Psoas muscle (tissue), 8 donors: ENCODE measurements around the gene DONSON. TPM values are rescaled to one million over a fixed set of nuclear protein-coding genes. Genes with fewer than 3 reads are reported as not detected.
A peak's percentile ranks its signal among the peaks of the same experiment; 100 is the strongest.

Source experiments
- ATAC-seq, 4 donors: fragments of 200-7000 bp; cut with Tn5 transposase; one replicate each; pipeline ENCODE4 v1.9.1; 2020; ENCODE audit warnings: moderate library complexity in 3 of 4, mild to moderate bottlenecking in 2 of 4
- DNase-seq, 2 donors: peaks; one replicate each; pipeline ENCODE4 v3.0.0-alpha.2; 2020
- H3K27ac ChIP-seq: fragments of 200-600 bp; one replicate; pipeline ENCODE4 v1.8.0; 2022
- H3K27me3 ChIP-seq, 3 donors: fragments of 200-600 bp in 1 of 3; one replicate each; pipeline versions ENCODE4 v1.6.1 to v1.8.0; 2013 to 2022; ENCODE audit warnings: low read length in 2 of 3, mild to moderate bottlenecking in 2 of 3, moderate library complexity in 1 of 3; ENCODE audit not compliant: insufficient read depth in 3 of 3
- H3K36me3 ChIP-seq, 2 donors: fragments of 200-600 bp in 1 of 2; one replicate each; pipeline versions ENCODE4 v1.6.1 to v1.8.0; 2013 to 2022; ENCODE audit warnings: low read depth in 1 of 2, mild to moderate bottlenecking in 1 of 2, moderate library complexity in 1 of 2; ENCODE audit not compliant: insufficient read depth in 1 of 2
- H3K4me1 ChIP-seq: fragments of 200-600 bp; one replicate; pipeline ENCODE4 v1.8.0; 2022
- H3K4me3 ChIP-seq: fragments of 200-600 bp; one replicate; pipeline ENCODE4 v1.8.0; 2022; ENCODE audit warnings: mild to moderate bottlenecking
- H3K9me3 ChIP-seq: fragments of 200-600 bp; one replicate; pipeline ENCODE4 v1.8.0; 2022
- WGBS, 3 donors: extraction: QIAGEN DNeasy Blood & Tissue Kit; methylation state at CpG; one replicate each; pipeline versions ENCODE4 v1.1.6 to v1.1.7; 2013; 5-methylcytosine and 5-hydroxymethylcytosine counted together
- intact Hi-C, 2 donors: fragments of 100-400 bp; cut with DNase I; formaldehyde crosslinking; loops; one replicate each; pipeline versions ENCODE4 v1.11.0 to v1.14.2; 2022
- polyA plus RNA-seq, 3 donors: library from polyadenylated mRNA; stranded (reverse); fragments of 200-250 nt; gene quantifications; one replicate each; pipeline ENCODE4 v1.2.3, GENCODE V29; 2013
- total RNA-seq, 4 donors: library from RNA; stranded (reverse); fragmentation: NEBNext Ultra II Directional in 2 of 4; extraction: Animal tissue kit (Norgen Biotek cat#: 25700) in 2 of 4; gene quantifications; one replicate each; pipeline versions ENCODE4 v1.2.1 to v1.2.4, GENCODE V29; 2021 to 2023
- TF ChIP-seq, protein P1 (sequence below): fragments of 200-600 bp; IDR thresholded peaks from one replicate; pipeline ENCODE4 v1.8.0; 2022; ENCODE audit warnings: antibody characterized with exemption
- donor health status: healthy with polysubstance abuse.
- donor health status: DM: no; HTN: no; CAD: no; lungs with moderate emphysema.
- donor health status: Bipolar disorder and iron deficiency.
- donor health status: healthy.
- donor health status: DM: yes; HTN: yes; CAD: no.
- donor health status: DM: no; HTN: no; CAD: no.
- donor health status: DM: no; HTN: no; CAD: no.
- donor health status: DM: yes; HTN: yes; CAD: no.

The DONSON gene
- total and polyA plus RNA-seq, 7 donors, result 4.8 to 15.1 (median 5.4) TPM

GRCh38 chr21:33587792-33588484, 546 bp downstream of the DONSON start:
- Histone ChIP-seq H3K4me1 (peaks cover 14% of the 10 kb centered on the region), H3K4me3 (peak overlapping the region; percentile 88), H3K27me3 (no peaks in the 10 kb centered on the region), H3K36me3 (peaks cover 5 to 7% of the 10 kb centered on the region in 2 donors), H3K27ac (peak overlapping the region; percentile 84), H3K9me3 (no peaks in the 10 kb centered on the region)
- TF ChIP-seq, protein P1, sequence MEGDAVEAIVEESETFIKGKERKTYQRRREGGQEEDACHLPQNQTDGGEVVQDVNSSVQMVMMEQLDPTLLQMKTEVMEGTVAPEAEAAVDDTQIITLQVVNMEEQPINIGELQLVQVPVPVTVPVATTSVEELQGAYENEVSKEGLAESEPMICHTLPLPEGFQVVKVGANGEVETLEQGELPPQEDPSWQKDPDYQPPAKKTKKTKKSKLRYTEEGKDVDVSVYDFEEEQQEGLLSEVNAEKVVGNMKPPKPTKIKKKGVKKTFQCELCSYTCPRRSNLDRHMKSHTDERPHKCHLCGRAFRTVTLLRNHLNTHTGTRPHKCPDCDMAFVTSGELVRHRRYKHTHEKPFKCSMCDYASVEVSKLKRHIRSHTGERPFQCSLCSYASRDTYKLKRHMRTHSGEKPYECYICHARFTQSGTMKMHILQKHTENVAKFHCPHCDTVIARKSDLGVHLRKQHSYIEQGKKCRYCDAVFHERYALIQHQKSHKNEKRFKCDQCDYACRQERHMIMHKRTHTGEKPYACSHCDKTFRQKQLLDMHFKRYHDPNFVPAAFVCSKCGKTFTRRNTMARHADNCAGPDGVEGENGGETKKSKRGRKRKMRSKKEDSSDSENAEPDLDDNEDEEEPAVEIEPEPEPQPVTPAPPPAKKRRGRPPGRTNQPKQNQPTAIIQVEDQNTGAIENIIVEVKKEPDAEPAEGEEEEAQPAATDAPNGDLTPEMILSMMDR, result peak; percentile 14
- intact Hi-C loops, result loop anchor here in 1 of 2 donors (5.0 kb wide), 1 partner anchor 46 kb away; the partner anchor contains the start of genes GART and SON
- WGBS, 3 donors, result 1 to 2% (median 1%) methylated on average over 45 to 57 of the region's 57 CpGs
- peak; percentile 3 to 29 (median 14) for ATAC-seq
- DNase-seq, result peak; percentile 49 to 64

GRCh38 chr21:33586927-33587326, 1.6 kb downstream of the DONSON start:
- H3K36me3 ChIP-seq, result peaks cover 5 to 16% of the 10 kb centered on the region in 2 donors
- 79 to 85% (median 82%) methylated on average over 6 of the region's 6 CpGs for WGBS, 3 donors
- ATAC-seq (no peak), DNase-seq (no peak)
- no peaks in the 10 kb centered on the region for H3K27me3 ChIP-seq
- intact Hi-C loops, result loop anchor here in 1 of 2 donors (5.0 kb wide), 1 partner anchor 45 kb away; the partner anchor contains the start of genes GART and SON
- H3K27ac ChIP-seq, result no peak overlapping the region
- TF ChIP-seq, protein P1, result no peak
- H3K4me3 ChIP-seq, result no peak overlapping the region
- peaks cover 14% of the 10 kb centered on the region for H3K4me1 ChIP-seq
- H3K9me3 ChIP-seq, result no peaks in the 10 kb centered on the region

DNA sequence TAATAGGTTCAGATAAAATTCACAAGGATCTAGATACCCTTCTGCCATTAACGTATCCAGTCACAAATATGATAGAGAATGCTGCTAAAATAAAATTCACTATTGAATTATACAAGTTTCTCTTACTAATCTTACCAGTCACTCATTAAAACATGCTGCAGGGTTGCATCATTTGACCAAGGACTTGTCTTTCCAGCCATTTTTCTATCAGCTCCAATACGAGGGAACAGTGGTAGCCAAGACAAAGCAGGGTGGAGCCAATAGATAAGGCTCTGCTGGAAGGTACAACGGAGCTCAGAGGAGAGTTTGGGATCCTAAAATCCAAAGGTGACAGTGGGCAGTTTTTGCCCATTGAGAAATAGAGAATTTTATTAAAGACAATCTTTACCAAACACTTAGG, 4.0 kb downstream of the DONSON start:
- peaks cover 5 to 24% of the 10 kb centered on the region in 2 donors for H3K36me3 ChIP-seq
- H3K27me3 ChIP-seq, result no peaks in the 10 kb centered on the region
- ATAC-seq (no peak), DNase-seq (no peak)
- H3K4me3 ChIP-seq, result no peak overlapping the region
- H3K9me3 ChIP-seq, result no peaks in the 10 kb centered on the region
- TF ChIP-seq, protein P1, result no peak
- intact Hi-C loops, result no loop called here
- WGBS, 3 donors, result 87 to 92% (median 91%) methylated on average over 3 of the region's 3 CpGs
- H3K27ac ChIP-seq, result no peak overlapping the region
- peaks cover 13% of the 10 kb centered on the region for H3K4me1 ChIP-seq

DNA sequence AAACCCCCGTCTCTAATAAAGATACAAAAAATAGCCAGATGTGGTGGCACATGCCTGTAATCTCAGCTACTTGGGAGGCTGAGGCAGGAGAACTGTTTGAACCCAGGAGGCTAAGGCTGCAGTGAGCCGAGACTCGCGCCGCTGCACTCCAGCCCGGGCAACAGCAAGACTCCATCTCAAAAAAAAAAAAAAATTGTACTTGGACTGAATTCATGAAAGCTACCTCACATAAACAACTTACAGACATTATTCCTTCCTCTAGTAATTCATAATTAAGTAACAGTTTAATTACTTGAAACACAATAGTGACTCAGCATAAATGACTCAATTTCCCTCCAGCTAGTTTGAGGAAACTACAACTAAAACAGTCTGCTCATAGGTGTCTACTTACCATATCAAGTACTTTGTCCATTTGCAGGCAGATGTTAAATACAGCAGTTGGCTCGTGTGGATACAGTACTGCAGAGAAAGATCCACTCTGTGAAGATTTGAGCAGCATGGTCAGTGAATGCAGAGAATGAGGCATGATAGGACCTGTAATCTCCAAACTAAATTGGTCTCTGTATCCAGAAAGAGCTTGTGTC, 9.4 kb downstream of the DONSON start:
- TF ChIP-seq, protein P1, result no peak
- ATAC-seq (peak in 3 of 4 donors; percentile 19 to 28 (median 25)), DNase-seq (no peak)
- H3K36me3 ChIP-seq, result peaks cover 0 to 74% of the 10 kb centered on the region in 2 donors
- H3K27me3 ChIP-seq, result no peaks in the 10 kb centered on the region
- 84 to 88% (median 87%) methylated on average over 7 of the region's 7 CpGs for WGBS, 3 donors
- intact Hi-C loops, result no loop called here
- H3K4me1 ChIP-seq, result no peaks in the 10 kb centered on the region
- H3K9me3 ChIP-seq, result no peaks in the 10 kb centered on the region
- peak overlapping the region; percentile 48 for H3K27ac ChIP-seq
- no peak overlapping the region for H3K4me3 ChIP-seq
